DMS114 treated with DMSO at 0.1 percent for 48 hours (cell line): Measurements from ENCODE around the gene MARK4.

Experiments
- DNase-seq: peaks from one replicate; lab custom pipeline; 2025; ENCODE audit not compliant: unreplicated experiment; lab: John Stamatoyannopoulos, UW

The MARK4 gene

DNA sequence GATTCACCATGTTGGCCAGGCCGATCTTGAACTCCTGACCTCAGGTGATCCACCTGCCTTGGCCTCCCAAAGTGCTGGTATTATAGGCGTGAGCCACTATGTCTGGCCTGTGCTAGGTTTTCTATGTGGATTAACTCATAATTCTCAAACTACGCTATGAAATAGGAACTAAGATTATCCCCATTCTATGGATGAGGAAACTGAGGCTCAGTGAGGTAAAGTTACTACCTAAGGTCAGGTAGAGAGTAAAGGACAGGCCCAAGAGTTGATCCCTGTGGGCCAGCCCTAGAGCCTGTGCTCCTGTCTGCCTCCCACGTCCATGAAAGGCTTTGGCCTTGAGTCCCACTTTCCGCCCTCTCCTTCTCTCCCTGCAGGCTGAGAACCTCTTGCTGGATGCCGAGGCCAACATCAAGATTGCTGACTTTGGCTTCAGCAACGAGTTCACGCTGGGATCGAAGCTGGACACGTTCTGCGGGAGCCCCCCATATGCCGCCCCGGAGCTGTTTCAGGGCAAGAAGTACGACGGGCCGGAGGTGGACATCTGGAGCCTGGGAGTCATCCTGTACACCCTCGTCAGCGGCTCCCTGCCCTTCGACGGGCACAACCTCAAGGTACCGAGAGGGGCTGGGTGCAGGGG, 20.1 kb downstream of the MARK4 start:
- DNase-seq, result no peak

- no peak for DNase-seq
Measured at GRCh38 chr19:45271735-45272108, 20.7 kb downstream of the MARK4 start.

DNA sequence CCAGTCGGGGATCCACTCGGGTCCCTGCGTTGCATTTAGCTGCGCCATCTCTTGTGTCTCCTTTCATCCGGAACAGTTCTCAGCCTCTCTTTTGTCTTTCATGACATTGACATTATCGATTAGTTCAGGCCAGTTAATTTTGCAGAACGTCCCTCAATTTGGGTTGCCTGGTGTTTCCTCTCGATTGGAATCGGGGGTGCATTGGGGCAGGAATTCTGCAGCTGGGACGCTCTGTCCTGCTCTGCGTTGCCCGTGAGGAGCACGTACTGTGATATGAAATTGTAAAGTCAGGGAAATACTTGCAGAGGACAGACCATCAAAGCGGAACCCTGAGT, 22.4 kb downstream of the MARK4 start:
- DNase-seq, result no peak

DNA sequence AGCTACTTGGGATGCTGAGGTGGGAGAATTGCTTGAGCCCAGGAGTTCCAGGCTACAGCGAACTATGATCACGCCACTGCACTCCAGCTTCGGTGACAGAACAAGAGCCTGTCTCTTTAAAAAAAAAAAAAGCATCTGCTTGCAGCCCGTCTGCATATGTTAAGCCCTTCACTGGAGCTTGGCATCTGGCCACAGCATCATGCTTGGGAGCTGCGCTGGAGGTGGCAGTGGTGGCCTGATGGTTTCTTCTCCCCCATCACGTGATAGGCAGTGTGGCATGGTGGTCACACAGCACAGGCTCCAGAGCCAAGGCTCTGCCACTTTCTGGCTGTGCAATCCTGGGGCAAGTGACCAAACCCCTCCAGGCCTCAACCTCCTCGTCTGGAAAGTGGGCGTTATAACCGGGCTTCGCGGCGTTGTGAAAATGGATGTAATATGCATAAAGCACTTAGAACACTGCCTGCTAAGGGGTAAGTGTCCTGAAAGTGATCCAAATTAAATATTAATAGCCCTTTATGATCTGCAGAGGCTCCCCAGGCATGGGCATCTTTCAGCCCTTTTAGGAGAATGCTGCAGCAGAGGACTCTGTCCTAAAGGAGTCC, 24.4 kb downstream of the MARK4 start:
- no peak for DNase-seq

GRCh38 chr19:45276284-45276687, 25.2 kb downstream of the MARK4 start:
- DNase-seq, result no peak

- DNase-seq, result no peak
Measured at GRCh38 chr19:45278087-45278486, 27.0 kb downstream of the MARK4 start.

DNA sequence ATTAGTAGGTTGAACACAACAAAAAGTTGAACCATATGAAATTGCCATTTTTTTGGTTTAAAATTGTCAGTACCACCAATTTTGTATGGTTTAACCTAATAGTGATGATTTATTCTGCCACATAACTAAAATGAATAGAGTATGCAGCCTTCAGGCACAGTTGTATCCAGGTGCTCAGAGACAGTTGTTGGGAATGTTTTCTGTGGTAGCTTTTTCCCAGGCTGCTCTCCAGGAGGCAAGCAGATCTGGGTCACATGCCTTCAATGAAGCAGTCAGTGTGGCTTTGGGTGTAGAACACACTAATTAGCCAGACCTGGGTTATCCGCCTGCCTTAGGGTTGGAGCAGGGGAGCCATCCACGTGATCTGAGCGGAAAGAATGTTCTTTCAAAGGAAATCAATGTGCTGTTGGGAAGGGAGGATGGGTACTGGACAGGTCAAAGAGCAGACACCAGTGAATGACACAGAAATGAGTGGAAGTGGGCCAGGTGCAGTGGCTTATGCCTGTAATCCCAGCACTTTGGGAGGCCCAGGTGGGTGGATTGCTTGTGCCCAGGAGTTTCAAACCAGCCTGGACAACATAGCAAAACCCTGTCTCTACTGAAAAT, 28.6 kb downstream of the MARK4 start:
- no peak for DNase-seq

GRCh38 chr19:45280471-45280961, 29.4 kb downstream of the MARK4 start:
- DNase-seq, result no peak

- DNase-seq, result no peak
Measured at GRCh38 chr19:45283443-45284033, 32.5 kb downstream of the MARK4 start.

DNA sequence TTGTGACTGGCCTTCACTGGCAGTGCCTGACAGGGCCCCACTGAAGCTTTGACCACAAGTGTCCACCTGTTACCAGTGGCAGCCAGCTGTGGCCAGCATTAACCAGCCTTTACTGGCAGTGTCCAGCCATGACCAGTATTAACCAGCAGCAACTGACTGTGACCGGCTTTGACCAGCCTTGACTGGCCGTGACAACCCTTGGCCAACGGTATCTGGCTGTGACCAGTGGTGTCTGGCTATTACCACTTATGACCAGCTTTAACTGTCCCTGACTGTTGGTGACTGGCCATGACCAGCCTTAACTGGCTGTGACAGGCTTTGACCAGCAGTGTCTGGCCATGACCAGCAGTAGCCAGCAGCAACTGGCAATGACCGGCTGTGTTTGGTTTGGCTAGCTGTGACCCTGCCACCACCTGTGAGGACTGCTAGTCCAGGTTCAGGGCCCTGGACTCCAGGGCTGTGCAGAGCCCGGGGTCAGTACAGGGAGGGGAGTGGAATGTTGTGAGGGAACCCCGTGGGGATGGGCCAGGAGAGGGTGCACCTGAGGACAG, 39.4 kb downstream of the MARK4 start:
- no peak for DNase-seq

DNA sequence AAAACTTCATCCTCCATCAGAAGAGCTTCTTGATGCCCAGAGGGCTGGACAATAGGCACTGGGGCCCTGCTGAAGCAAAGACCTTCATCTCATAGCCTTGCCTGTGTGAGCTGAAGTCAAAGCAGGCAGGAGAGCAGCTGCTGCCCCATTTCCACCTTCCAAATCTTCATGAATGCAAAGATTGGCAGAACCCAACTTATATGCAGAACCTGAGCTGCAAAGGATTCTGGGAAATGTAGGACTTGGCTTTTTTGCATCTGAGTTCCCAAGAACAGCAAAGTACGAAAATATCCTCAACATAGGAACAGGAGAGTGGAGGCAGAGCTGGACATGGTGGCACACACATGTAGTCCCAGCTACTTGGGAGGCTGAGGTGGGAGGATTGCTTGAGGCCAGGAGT, 40.8 kb downstream of the MARK4 start:
- DNase-seq, result no peak

- DNase-seq, result no peak
Measured at GRCh38 chr19:45293682-45294081, 42.6 kb downstream of the MARK4 start.

GRCh38 chr19:45294291-45295029, 43.4 kb downstream of the MARK4 start:
- no peak for DNase-seq

- DNase-seq, result no peak
Measured at GRCh38 chr19:45295873-45296272, 44.8 kb downstream of the MARK4 start.

DNA sequence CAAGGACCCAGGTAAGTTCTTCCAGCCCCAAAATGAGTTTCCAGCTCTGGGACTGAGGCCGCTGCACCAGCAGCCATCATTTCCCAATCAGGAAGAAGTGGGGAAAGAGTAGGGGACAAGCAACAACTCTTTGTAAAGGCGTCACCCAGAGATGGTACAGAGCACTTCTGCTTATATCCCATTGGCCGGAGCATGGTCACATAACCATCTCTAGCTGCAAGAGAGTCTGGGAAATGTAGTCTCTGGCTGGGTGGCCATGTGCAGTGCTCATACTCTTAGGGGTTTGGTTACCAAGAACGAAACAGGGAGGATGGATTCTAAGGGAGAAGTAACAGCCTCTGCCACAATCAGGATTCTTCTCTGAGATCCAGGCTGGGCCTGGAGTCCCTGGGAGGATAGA, 45.3 kb downstream of the MARK4 start:
- no peak for DNase-seq

GRCh38 chr19:45297674-45298073, 46.6 kb downstream of the MARK4 start:
- DNase-seq, result no peak

GRCh38 chr19:45298264-45298663, 47.2 kb downstream of the MARK4 start:
- no peak for DNase-seq

DNA sequence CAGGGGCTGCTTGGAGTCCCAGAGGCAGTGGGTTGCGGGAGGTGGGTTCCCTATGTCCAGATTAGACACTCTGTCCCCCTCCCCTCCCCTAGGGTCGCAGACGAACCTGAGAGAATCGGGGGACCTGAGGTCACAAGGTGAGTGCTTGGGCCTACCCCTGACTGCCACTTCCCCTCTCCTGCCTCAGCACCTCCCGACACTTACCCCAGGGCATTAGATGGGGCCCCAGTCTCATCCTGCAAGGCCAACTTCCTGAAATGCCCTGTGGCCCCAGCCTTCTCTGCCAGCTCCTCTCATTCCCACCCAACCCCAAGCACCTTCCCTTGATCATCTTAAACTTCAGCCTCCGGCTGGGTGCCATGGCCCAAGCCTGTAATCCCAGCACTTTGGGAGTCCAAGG, 48.6 kb downstream of the MARK4 start:
- no peak for DNase-seq

DNA sequence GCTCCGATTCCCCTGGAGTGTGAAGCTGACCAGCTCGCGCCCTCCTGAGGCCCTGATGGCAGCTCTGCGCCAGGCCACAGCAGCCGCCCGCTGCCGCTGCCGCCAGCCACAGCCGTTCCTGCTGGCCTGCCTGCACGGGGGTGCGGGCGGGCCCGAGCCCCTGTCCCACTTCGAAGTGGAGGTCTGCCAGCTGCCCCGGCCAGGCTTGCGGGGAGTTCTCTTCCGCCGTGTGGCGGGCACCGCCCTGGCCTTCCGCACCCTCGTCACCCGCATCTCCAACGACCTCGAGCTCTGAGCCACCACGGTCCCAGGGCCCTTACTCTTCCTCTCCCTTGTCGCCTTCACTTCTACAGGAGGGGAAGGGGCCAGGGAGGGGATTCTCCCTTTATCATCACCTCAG, 51.3 kb downstream of the MARK4 start:
- DNase-seq, result no peak

GRCh38 chr19:45303269-45304060, 52.4 kb downstream of the MARK4 start:
- DNase-seq, result no peak
